GM18505 (cell line): ENCODE measurements around the gene BICC1.

Source experiments
- ATAC-seq: cut with Tn5 transposase; IDR thresholded peaks from one replicate; pipeline ENCODE4 v1.9.1; 2021; ENCODE audit not compliant: unreplicated experiment
- POLR2A ChIP-seq: IDR thresholded peaks from 4 replicates; pipeline ENCODE4 v1.6.1; 2011; ENCODE audit warnings: borderline replicate concordance; ENCODE audit not compliant: insufficient read depth, insufficient read length; ENCODE audit errors: extremely low read depth

Gene BICC1

GRCh38 chr10:58764087-58764747, 251.5 kb downstream of the BICC1 start:
- ATAC-seq: no peak
- no peak for TF ChIP-seq POLR2A

- ATAC-seq: no peak
- TF ChIP-seq POLR2A: no peak
Measured at GRCh38 chr10:58765910-58766309, 253.2 kb downstream of the BICC1 start.

GRCh38 chr10:58767652-58768051, 255.0 kb downstream of the BICC1 start:
- no peak for TF ChIP-seq POLR2A
- ATAC-seq: no peak

GRCh38 chr10:58771863-58772262, 259.2 kb downstream of the BICC1 start:
- no peak for TF ChIP-seq POLR2A
- no peak for ATAC-seq

GRCh38 chr10:58772758-58773157, 260.1 kb downstream of the BICC1 start:
- TF ChIP-seq POLR2A: no peak
- no peak for ATAC-seq

GRCh38 chr10:58773341-58773740, 260.7 kb downstream of the BICC1 start:
- TF ChIP-seq POLR2A: no peak
- no peak for ATAC-seq

- no peak for ATAC-seq
- TF ChIP-seq POLR2A: no peak
Measured at GRCh38 chr10:58773944-58774343, 261.3 kb downstream of the BICC1 start.

- no peak for ATAC-seq
- no peak for TF ChIP-seq POLR2A
Measured at GRCh38 chr10:58775960-58776567, 263.4 kb downstream of the BICC1 start.

GRCh38 chr10:58776568-58777318, 264.1 kb downstream of the BICC1 start:
- TF ChIP-seq POLR2A: no peak
- ATAC-seq: no peak

- no peak for TF ChIP-seq POLR2A
- no peak for ATAC-seq
Measured at GRCh38 chr10:58778966-58779365, 266.3 kb downstream of the BICC1 start.

GRCh38 chr10:58779594-58779993, 266.9 kb downstream of the BICC1 start:
- no peak for ATAC-seq
- no peak for TF ChIP-seq POLR2A

GRCh38 chr10:58780476-58780875, 267.8 kb downstream of the BICC1 start:
- no peak for TF ChIP-seq POLR2A
- ATAC-seq: no peak

- ATAC-seq: peak; percentile 61
- no peak for TF ChIP-seq POLR2A
Measured at GRCh38 chr10:58781873-58782488, 269.3 kb downstream of the BICC1 start.
